Measurements from ENCODE around the gene C20orf96.

C20orf96 gene

GRCh38 chr20:305745-306144 lies 15.2 kb upstream of the C20orf96 start:
- no peak for DNase-seq (ENCODE audit: low spot score in 2 of 2)
- no peak overlapping the region for H3K27ac Mint-ChIP-seq
- peaks cover 2% of the 10 kb centered on the region for H3K9me3 Mint-ChIP-seq
- H3K4me3 Mint-ChIP-seq: no peak overlapping the region
- peaks cover 2% of the 10 kb centered on the region for H3K36me3 Mint-ChIP-seq
- ATAC-seq (ENCODE audit: low read depth): no peak
- H3K4me1 Mint-ChIP-seq: peaks cover 24% of the 10 kb centered on the region
- H3K27me3 Mint-ChIP-seq: no peaks in the 10 kb centered on the region

- no peak for ATAC-seq (ENCODE audit: low read depth)
- Mint-ChIP-seq H3K4me1 (peaks cover 31% of the 10 kb centered on the region), H3K27me3 (no peaks in the 10 kb centered on the region), H3K9me3 (peaks cover 2% of the 10 kb centered on the region), H3K36me3 (peaks cover 10% of the 10 kb centered on the region), H3K27ac (no peak overlapping the region), H3K4me3 (no peak overlapping the region)
- no peak for DNase-seq (ENCODE audit: low spot score in 2 of 2)
Measured at GRCh38 chr20:301886-302848, 11.6 kb upstream of the C20orf96 start.

GRCh38 chr20:300345-300990 lies 9.9 kb upstream of the C20orf96 start:
- Mint-ChIP-seq H3K27me3 (no peaks in the 10 kb centered on the region), H3K4me1 (peaks cover 33% of the 10 kb centered on the region)
- DNase-seq (ENCODE audit: low spot score in 2 of 2): no peak

GRCh38 chr20:298776-299391 lies 8.3 kb upstream of the C20orf96 start:
- H3K4me1 Mint-ChIP-seq: peaks cover 33% of the 10 kb centered on the region
- no peaks in the 10 kb centered on the region for H3K9me3 Mint-ChIP-seq

More at GRCh38 chr20:300345-300990, 9.9 kb upstream of the C20orf96 start:
- H3K27ac Mint-ChIP-seq: peak overlapping the region; percentile 15
- no peaks in the 10 kb centered on the region for H3K9me3 Mint-ChIP-seq
- H3K36me3 Mint-ChIP-seq: peaks cover 10% of the 10 kb centered on the region
- H3K4me3 Mint-ChIP-seq: peak overlapping the region; percentile 69
- ATAC-seq (ENCODE audit: low read depth): no peak

GRCh38 chr20:297925-298775 lies 7.6 kb upstream of the C20orf96 start:
- peak; percentile 25 to 33 for DNase-seq (ENCODE audit: low spot score in 2 of 2)
- Mint-ChIP-seq H3K4me3 (peak overlapping the region; percentile 99), H3K27me3 (no peaks in the 10 kb centered on the region), H3K36me3 (peaks cover 10% of the 10 kb centered on the region), H3K9me3 (no peaks in the 10 kb centered on the region), H3K4me1 (peaks cover 31% of the 10 kb centered on the region), H3K27ac (peak overlapping the region; percentile 96)
- peak; percentile 43 for ATAC-seq (ENCODE audit: low read depth)

More at GRCh38 chr20:298776-299391, 8.3 kb upstream of the C20orf96 start:
- Mint-ChIP-seq H3K36me3 (peaks cover 10% of the 10 kb centered on the region), H3K27me3 (no peaks in the 10 kb centered on the region), H3K4me3 (peak overlapping the region; percentile 99), H3K27ac (peak overlapping the region; percentile 96)
- no peak for DNase-seq (ENCODE audit: low spot score in 2 of 2)
- ATAC-seq (ENCODE audit: low read depth): peak; percentile 1

- peaks cover 29% of the 10 kb centered on the region for H3K4me1 Mint-ChIP-seq
- peak; percentile 87 for ATAC-seq (ENCODE audit: low read depth)
- peak; percentile 74 for DNase-seq (ENCODE audit: low spot score in 2 of 2)
- H3K9me3 Mint-ChIP-seq: no peaks in the 10 kb centered on the region
- H3K27ac Mint-ChIP-seq: peak within 1 kb of the TSS; percentile 96
- peak within 1 kb of the TSS; percentile 99 for H3K4me3 Mint-ChIP-seq
- peaks cover 10% of the 10 kb centered on the region for H3K36me3 Mint-ChIP-seq
- H3K27me3 Mint-ChIP-seq: no peaks in the 10 kb centered on the region
Measured at GRCh38 chr20:297098-297924, 6.8 kb upstream of the C20orf96 start, which contains the start of gene ZCCHC3. Gene ZCCHC3, plus strand, starts transcription at chr20:297570. Its CDS starts 17 bp downstream, at chr20:297587.

- Mint-ChIP-seq H3K4me3 (peak overlapping the region; percentile 58), H3K27me3 (no peaks in the 10 kb centered on the region), H3K27ac (peak overlapping the region; percentile 15), H3K4me1 (peaks cover 25% of the 10 kb centered on the region), H3K36me3 (peaks cover 8% of the 10 kb centered on the region), H3K9me3 (no peaks in the 10 kb centered on the region)
- DNase-seq (ENCODE audit: low spot score in 2 of 2): no peak
- no peak for ATAC-seq (ENCODE audit: low read depth)
Measured at GRCh38 chr20:295804-296203, 5.3 kb upstream of the C20orf96 start.

- ATAC-seq (ENCODE audit: low read depth): no peak
- peaks cover 23% of the 10 kb centered on the region for H3K4me1 Mint-ChIP-seq
- H3K9me3 Mint-ChIP-seq: no peaks in the 10 kb centered on the region
- no peak overlapping the region for H3K27ac Mint-ChIP-seq
- DNase-seq (ENCODE audit: low spot score in 2 of 2): no peak
- peaks cover 5% of the 10 kb centered on the region for H3K36me3 Mint-ChIP-seq
- H3K4me3 Mint-ChIP-seq: no peak overlapping the region
- no peaks in the 10 kb centered on the region for H3K27me3 Mint-ChIP-seq
Measured at GRCh38 chr20:294602-295001, 4.1 kb upstream of the C20orf96 start.

GRCh38 chr20:289693-290083 lies 862 bp downstream of the C20orf96 start:
- H3K4me1 Mint-ChIP-seq: peaks cover 6% of the 10 kb centered on the region
- H3K27me3 Mint-ChIP-seq: no peaks in the 10 kb centered on the region
- DNase-seq (ENCODE audit: low spot score in 2 of 2) (no peak), ATAC-seq (ENCODE audit: low read depth) (no peak)
- H3K9me3 Mint-ChIP-seq: no peaks in the 10 kb centered on the region
- H3K36me3 Mint-ChIP-seq: no peaks in the 10 kb centered on the region
- H3K27ac Mint-ChIP-seq: no peak overlapping the region
- no peak overlapping the region for H3K4me3 Mint-ChIP-seq

- no peak for DNase-seq (ENCODE audit: low spot score in 2 of 2)
- no peaks in the 10 kb centered on the region for H3K9me3 Mint-ChIP-seq
- no peak for ATAC-seq (ENCODE audit: low read depth)
- H3K4me1 Mint-ChIP-seq: peaks cover 6% of the 10 kb centered on the region
- no peak overlapping the region for H3K27ac Mint-ChIP-seq
- H3K4me3 Mint-ChIP-seq: no peak overlapping the region
- H3K27me3 Mint-ChIP-seq: no peaks in the 10 kb centered on the region
- no peaks in the 10 kb centered on the region for H3K36me3 Mint-ChIP-seq
Measured at GRCh38 chr20:288956-289692, 1.4 kb downstream of the C20orf96 start.

- H3K4me1 Mint-ChIP-seq: peaks cover 4% of the 10 kb centered on the region
- no peak for ATAC-seq (ENCODE audit: low read depth)
Measured at GRCh38 chr20:286508-286907, 4.0 kb downstream of the C20orf96 start.

GRCh38 chr20:284172-284571 lies 6.4 kb downstream of the C20orf96 start:
- ATAC-seq (ENCODE audit: low read depth) (no peak), DNase-seq (ENCODE audit: low spot score in 2 of 2) (no peak)
- no peak overlapping the region for H3K4me3 Mint-ChIP-seq
- H3K9me3 Mint-ChIP-seq: no peaks in the 10 kb centered on the region
- H3K27ac Mint-ChIP-seq: no peak overlapping the region
- H3K4me1 Mint-ChIP-seq: no peaks in the 10 kb centered on the region
- H3K27me3 Mint-ChIP-seq: no peaks in the 10 kb centered on the region
- H3K36me3 Mint-ChIP-seq: peaks cover 3% of the 10 kb centered on the region

More at GRCh38 chr20:286508-286907, 4.0 kb downstream of the C20orf96 start:
- H3K9me3 Mint-ChIP-seq: no peaks in the 10 kb centered on the region
- peaks cover 2% of the 10 kb centered on the region for H3K36me3 Mint-ChIP-seq
- no peak for DNase-seq (ENCODE audit: low spot score in 2 of 2)
- no peak overlapping the region for H3K4me3 Mint-ChIP-seq
- H3K27me3 Mint-ChIP-seq: no peaks in the 10 kb centered on the region
- H3K27ac Mint-ChIP-seq: no peak overlapping the region

All from memory B cell (primary cell).